K562 (cell line): ENCODE data around the gene LRIT3. TPM values are rescaled to one million over a fixed set of nuclear protein-coding genes. Genes with fewer than 3 reads are reported as not detected.

ENCODE experiments used
- CBX1 ChIP-seq: sonication (generic); IDR thresholded peaks from 2 replicates; pipeline ENCODE4 v1.6.1; 2016; ENCODE audit warnings: antibody characterized with exemption, low read depth, mild to moderate bottlenecking
- CREM ChIP-seq: IDR thresholded peaks from 2 replicates; pipeline ENCODE4 v1.6.1; 2014; ENCODE audit warnings: antibody characterized with exemption, low read depth
- GABPA ChIP-seq: fragments of 200-800 bp; sonication (Bioruptor generic); conservative IDR thresholded peaks from 2 replicates; pipeline ENCODE4 v1.6.1; 2016; ENCODE audit warnings: low read depth, missing genetic modification characterization, missing compliant biosample characterization
- GABPB2 ChIP-seq: fragments of 250-450 bp; sonication (Bioruptor Pico); conservative IDR thresholded peaks from 2 replicates; pipeline ENCODE4 v1.5.1; 2021; ENCODE audit warnings: mild to moderate bottlenecking
- GTF2F1 ChIP-seq: IDR thresholded peaks from 2 replicates; pipeline ENCODE4 v1.6.1; 2011; ENCODE audit warnings: low read depth, low read length, improper control_type of control experiment
- HDAC1 ChIP-seq, 2 experiments: fragments of 450-650 bp; IDR thresholded peaks; 2 replicates each; pipeline ENCODE4 v1.6.1; 2016 to 2017; ENCODE audit warnings: inconsistent platforms in 1 of 2, mild to moderate bottlenecking in 1 of 2, moderate library complexity in 1 of 2
- HDAC8 ChIP-seq: fragments of 450-650 bp; IDR thresholded peaks from 2 replicates; pipeline ENCODE4 v1.6.1; 2016; ENCODE audit warnings: mild to moderate bottlenecking, missing genetic modification characterization, moderate library complexity, missing compliant biosample characterization
- HNRNPL ChIP-seq: fragments of 200-400 bp; formaldehyde crosslinking; IDR thresholded peaks from 2 replicates; pipeline ENCODE4 v1.6.1; 2017; ENCODE audit warnings: low read depth, mild to moderate bottlenecking, low read length
- KDM1A ChIP-seq, 2 experiments: fragments of 450-650 bp; IDR thresholded peaks; 2 replicates each; pipeline ENCODE4 v1.6.1; 2016; ENCODE audit warnings: mild to moderate bottlenecking in 2 of 2
- MAZ ChIP-seq, 2 experiments: fragments of 450-650 bp in 1 of 2; sonication (generic) in 1 of 2; formaldehyde crosslinking; IDR thresholded peaks in 1 of 2; conservative IDR thresholded peaks in 1 of 2; 2 replicates each; pipeline versions ENCODE4 v1.4.0 to v1.5.0; 2020; ENCODE audit warnings: mild to moderate bottlenecking in 1 of 2, missing genetic modification reagents in 1 of 2
- NELFE ChIP-seq: IDR thresholded peaks from 2 replicates; pipeline ENCODE4 v1.6.1; 2011; ENCODE audit warnings: mild to moderate bottlenecking; ENCODE audit not compliant: insufficient read depth, insufficient read length
- NR2C2 ChIP-seq, 2 experiments: fragments of 200-800 bp in 1 of 2; sonication (Bioruptor generic) in 1 of 2; sonication (generic) in 1 of 2; formaldehyde crosslinking in 1 of 2; IDR thresholded peaks; 2 replicates each; pipeline versions ENCODE4 v1.6.1 to v1.8.0; 2016 to 2022; ENCODE audit warnings: mild to moderate bottlenecking in 1 of 2, missing compliant biosample characterization in 1 of 2, missing genetic modification characterization in 1 of 2, missing genetic modification reagents in 1 of 2
- PHB ChIP-seq: fragments of 250-450 bp; sonication (Bioruptor Pico); IDR thresholded peaks from 2 replicates; pipeline ENCODE4 v1.5.0; 2021
- PTRF ChIP-seq: fragments of 450-650 bp; IDR thresholded peaks from 2 replicates; pipeline ENCODE4 v1.6.1; 2016; ENCODE audit warnings: mild to moderate bottlenecking, missing genetic modification characterization, missing compliant biosample characterization
- RB1 ChIP-seq: fragments of 450-650 bp; IDR thresholded peaks from 2 replicates; pipeline ENCODE4 v1.6.1; 2017; ENCODE audit warnings: low read depth, mild to moderate bottlenecking
- TBL1XR1 ChIP-seq, 2 experiments: IDR thresholded peaks; 2 replicates each; pipeline ENCODE4 v1.6.1; 2012; ENCODE audit warnings: improper control_type of control experiment in 2 of 2, low read length in 2 of 2, mild to moderate bottlenecking in 1 of 2
- U2AF2 ChIP-seq: fragments of 200-400 bp; formaldehyde crosslinking; optimal IDR thresholded peaks from 2 replicates; pipeline ENCODE3; 2017; ENCODE audit warnings: low read depth, mild to moderate bottlenecking, low read length
- ZC3H11A ChIP-seq: IDR thresholded peaks from 2 replicates; pipeline ENCODE4 v1.6.1; 2012; ENCODE audit warnings: low read depth, low read length, improper control_type of control experiment
- ZNF586 ChIP-seq: fragments of 450-650 bp; formaldehyde crosslinking; conservative IDR thresholded peaks from 2 replicates; pipeline ENCODE4 v1.4.0; 2020; ENCODE audit warnings: mild to moderate bottlenecking, moderate library complexity
- polyA plus RNA-seq, 8 experiments: library from polyadenylated mRNA; depleted of rRNA in 4 of 8; stranded (reverse) in 5 of 8; unstranded in 3 of 8; fragments of >200 nt; fragmentation: Nextera tagmentation in 2 of 8; fragmentation: Illumina TruSeq in 1 of 8; extraction: Ambion mirVana in 2 of 8; extraction: Trizol in 1 of 8; gene quantifications; 2 replicates each; pipeline versions ENCODE4 v1.2.1 to v1.2.3, GENCODE V29; 2011 to 2014; ENCODE audit warnings: inconsistent platforms in 1 of 8, missing spikeins in 1 of 8
- total RNA-seq, 7 experiments: library from RNA; depleted of rRNA in 6 of 7; stranded (reverse); fragments of >200 nt in 6 of 7; fragmentation: Illumina TruSeq in 2 of 7; extraction: Trizol in 2 of 7; gene quantifications; 2 replicates each; pipeline versions ENCODE4 v1.2.1 to v1.2.3, GENCODE V29; 2011 to 2021; ENCODE audit warnings: low replicate concordance in 1 of 7
- TF ChIP-seq, protein P1 (sequence below): fragments of 450-650 bp; IDR thresholded peaks from 2 replicates; pipeline ENCODE4 v1.7.1; 2018; ENCODE audit warnings: mild to moderate bottlenecking, low read depth; ENCODE audit not compliant: partially characterized antibody
- TF ChIP-seq, protein P2 (sequence below): fragments of 250-450 bp; sonication (Bioruptor Pico); IDR thresholded peaks from 2 replicates; pipeline ENCODE4 v1.8.0; 2021; ENCODE audit warnings: moderate library complexity, mild to moderate bottlenecking, inconsistent platforms
- TF ChIP-seq, protein P3 (sequence below): fragments of 250-450 bp; sonication (Bioruptor Pico); IDR thresholded peaks from 2 replicates; pipeline ENCODE4 v1.9.0; 2021; ENCODE audit warnings: mild to moderate bottlenecking
- TF ChIP-seq, protein P4 (sequence below), 3 experiments: IDR thresholded peaks in 2 of 3; conservative IDR thresholded peaks in 1 of 3; 2 replicates each; pipeline ENCODE4 v1.5.1; 2011 to 2012; ENCODE audit warnings: low read length in 3 of 3, mild to moderate bottlenecking in 3 of 3, control low read depth in 2 of 3, improper control_type of control experiment in 1 of 3, inconsistent platforms in 1 of 3, low read depth in 1 of 3, mixed read lengths in 1 of 3, moderate library complexity in 1 of 3; ENCODE audit not compliant: insufficient read depth in 2 of 3

LRIT3 gene
- total and polyA plus RNA-seq, 9 of the 15 experiments (the other 6 are each of a cell fraction or from before 2014, with no cell fraction given): 0.04 to 0.10 (median 0.04) TPM; not detected in 4

DNA sequence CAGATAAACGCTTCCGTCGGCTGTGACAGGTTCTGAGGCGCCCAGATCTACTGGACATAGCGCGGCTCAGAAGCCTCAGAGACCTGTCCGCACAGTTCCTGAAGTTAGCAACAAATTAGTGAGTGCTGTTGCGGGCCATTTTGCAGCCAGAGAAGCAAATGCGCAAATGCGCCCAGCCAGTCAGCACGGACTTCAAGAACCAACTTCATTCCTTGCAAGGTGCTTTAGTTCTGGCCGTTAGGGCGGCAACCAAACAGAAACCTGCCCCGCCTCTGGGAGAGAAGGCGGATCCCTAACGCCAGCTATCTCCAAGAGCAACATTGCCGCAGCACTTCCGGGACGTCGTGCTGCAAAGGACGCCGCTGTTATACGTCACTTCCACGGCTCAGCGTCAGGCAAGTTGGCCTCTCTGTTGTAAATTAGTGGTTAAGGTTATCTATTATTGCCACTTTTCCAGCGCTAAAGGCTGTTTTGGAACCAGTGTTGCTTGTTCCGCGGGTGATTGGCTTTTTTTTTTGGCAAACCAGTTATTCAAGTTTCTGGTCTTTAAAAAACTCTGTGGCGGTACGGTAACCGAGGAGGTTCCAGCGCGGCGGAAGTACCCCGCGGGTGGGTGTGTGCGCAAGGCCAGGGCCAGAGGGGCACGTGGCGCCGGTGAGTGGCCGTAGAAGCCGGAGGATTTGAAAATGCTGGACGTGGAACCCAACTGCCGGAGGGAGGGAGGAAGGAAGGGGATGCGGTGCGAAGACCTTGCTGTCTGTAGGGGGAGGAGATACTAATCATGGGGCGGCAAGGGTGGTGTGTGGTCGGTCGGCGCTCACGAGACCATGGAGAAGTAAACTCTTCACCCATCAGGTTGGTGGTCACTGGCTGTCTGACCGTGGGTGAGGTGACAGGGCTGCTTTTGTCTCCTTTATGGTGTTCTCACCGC, 32.5 kb upstream of the LRIT3 start, which contains the start of gene GAR1 (continued):
- TF ChIP-seq, protein P1, sequence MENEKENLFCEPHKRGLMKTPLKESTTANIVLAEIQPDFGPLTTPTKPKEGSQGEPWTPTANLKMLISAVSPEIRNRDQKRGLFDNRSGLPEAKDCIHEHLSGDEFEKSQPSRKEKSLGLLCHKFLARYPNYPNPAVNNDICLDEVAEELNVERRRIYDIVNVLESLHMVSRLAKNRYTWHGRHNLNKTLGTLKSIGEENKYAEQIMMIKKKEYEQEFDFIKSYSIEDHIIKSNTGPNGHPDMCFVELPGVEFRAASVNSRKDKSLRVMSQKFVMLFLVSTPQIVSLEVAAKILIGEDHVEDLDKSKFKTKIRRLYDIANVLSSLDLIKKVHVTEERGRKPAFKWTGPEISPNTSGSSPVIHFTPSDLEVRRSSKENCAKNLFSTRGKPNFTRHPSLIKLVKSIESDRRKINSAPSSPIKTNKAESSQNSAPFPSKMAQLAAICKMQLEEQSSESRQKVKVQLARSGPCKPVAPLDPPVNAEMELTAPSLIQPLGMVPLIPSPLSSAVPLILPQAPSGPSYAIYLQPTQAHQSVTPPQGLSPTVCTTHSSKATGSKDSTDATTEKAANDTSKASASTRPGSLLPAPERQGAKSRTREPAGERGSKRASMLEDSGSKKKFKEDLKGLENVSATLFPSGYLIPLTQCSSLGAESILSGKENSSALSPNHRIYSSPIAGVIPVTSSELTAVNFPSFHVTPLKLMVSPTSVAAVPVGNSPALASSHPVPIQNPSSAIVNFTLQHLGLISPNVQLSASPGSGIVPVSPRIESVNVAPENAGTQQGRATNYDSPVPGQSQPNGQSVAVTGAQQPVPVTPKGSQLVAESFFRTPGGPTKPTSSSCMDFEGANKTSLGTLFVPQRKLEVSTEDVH: peak; percentile 83
- no peak for TF ChIP-seq GABPB2 (CRISPR knock-in tag)
- TF ChIP-seq NR2C2 (CRISPR knock-in tag; IDR thresholded peaks at IDR 0.05): no peak
- peak; percentile 89 for TF ChIP-seq NR2C2 (tag; IDR thresholded peaks at IDR 0.05)
- TF ChIP-seq ZNF586: no peak
- TF ChIP-seq, protein P2, sequence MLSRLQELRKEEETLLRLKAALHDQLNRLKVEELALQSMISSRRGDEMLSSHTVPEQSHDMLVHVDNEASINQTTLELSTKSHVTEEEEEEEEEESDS (CRISPR knock-in tag): no peak
- TF ChIP-seq HDAC8 (tag): no peak
- peak; percentile 44 to 100; a peak in 3 of 4 replicates for TF ChIP-seq HDAC1 (IDR thresholded peaks at IDR 0.05)
- no peak for TF ChIP-seq PHB (CRISPR knock-in tag)
- TF ChIP-seq GTF2F1: no peak; the same call in 1 of the 2 replicates
- peak in 1 of 2 experiments; percentile 68; a peak in 1 of 4 replicates for TF ChIP-seq TBL1XR1 (IDR thresholded peaks at IDR 0.05; ENCODE audit: low read length in 2 of 2)
- TF ChIP-seq CREM: peak; percentile 99
- peak; percentile 43 for TF ChIP-seq CBX1
- no peak for TF ChIP-seq U2AF2
- no peak for TF ChIP-seq PTRF (tag)
- TF ChIP-seq, protein P3, sequence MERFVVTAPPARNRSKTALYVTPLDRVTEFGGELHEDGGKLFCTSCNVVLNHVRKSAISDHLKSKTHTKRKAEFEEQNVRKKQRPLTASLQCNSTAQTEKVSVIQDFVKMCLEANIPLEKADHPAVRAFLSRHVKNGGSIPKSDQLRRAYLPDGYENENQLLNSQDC (CRISPR knock-in tag): peak; percentile 85; the same call in 1 of the 2 replicates
- no peak for TF ChIP-seq NELFE
- peak in 1 of 2 experiments; percentile 43; a peak in 3 of 4 replicates for TF ChIP-seq MAZ (CRISPR knock-in tag; conservative IDR thresholded peaks at IDR 0.05 in 1 of 2, IDR thresholded peaks at IDR 0.05 in 1 of 2)
- TF ChIP-seq RB1: peak; percentile 42; the same call in 1 of the 2 replicates
- TF ChIP-seq HNRNPL: no peak
- TF ChIP-seq GABPA (tag): peak; percentile 97
- no peak for TF ChIP-seq KDM1A (IDR thresholded peaks at IDR 0.05)
- TF ChIP-seq ZC3H11A: 0 out of 2 replicates have a peak, but pooled peaks have one; percentile 56
- TF ChIP-seq, protein P4, sequence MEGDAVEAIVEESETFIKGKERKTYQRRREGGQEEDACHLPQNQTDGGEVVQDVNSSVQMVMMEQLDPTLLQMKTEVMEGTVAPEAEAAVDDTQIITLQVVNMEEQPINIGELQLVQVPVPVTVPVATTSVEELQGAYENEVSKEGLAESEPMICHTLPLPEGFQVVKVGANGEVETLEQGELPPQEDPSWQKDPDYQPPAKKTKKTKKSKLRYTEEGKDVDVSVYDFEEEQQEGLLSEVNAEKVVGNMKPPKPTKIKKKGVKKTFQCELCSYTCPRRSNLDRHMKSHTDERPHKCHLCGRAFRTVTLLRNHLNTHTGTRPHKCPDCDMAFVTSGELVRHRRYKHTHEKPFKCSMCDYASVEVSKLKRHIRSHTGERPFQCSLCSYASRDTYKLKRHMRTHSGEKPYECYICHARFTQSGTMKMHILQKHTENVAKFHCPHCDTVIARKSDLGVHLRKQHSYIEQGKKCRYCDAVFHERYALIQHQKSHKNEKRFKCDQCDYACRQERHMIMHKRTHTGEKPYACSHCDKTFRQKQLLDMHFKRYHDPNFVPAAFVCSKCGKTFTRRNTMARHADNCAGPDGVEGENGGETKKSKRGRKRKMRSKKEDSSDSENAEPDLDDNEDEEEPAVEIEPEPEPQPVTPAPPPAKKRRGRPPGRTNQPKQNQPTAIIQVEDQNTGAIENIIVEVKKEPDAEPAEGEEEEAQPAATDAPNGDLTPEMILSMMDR (IDR thresholded peaks at IDR 0.05 in 2 of 3, conservative IDR thresholded peaks at IDR 0.05 in 1 of 3; ENCODE audit: insufficient read depth in 2 of 3, low read depth in 1 of 3, low read length in 3 of 3): 0 out of 6 replicates have a peak, but pooled peaks of 1 of the 3 experiments have one; percentile 9
